Nephron (organoid): ENCODE results near the gene JARID2.

ENCODE experiments used
- H3K27ac Mint-ChIP-seq, 3 experiments: 2 replicates each; pipeline ENCODE4 v1.8.0; 2020; ENCODE audit warnings: mixed read lengths in 3 of 3, mild to moderate bottlenecking in 2 of 3, moderate library complexity in 1 of 3
- H3K27me3 Mint-ChIP-seq: 2 replicates; pipeline ENCODE4 v1.8.0; 2021; ENCODE audit warnings: low read depth, mild to moderate bottlenecking, moderate library complexity, mixed read lengths
- H3K36me3 Mint-ChIP-seq: 2 replicates; pipeline ENCODE4 v1.8.0; 2020; ENCODE audit warnings: low read depth, mixed read lengths
- H3K4me1 Mint-ChIP-seq: 2 replicates; pipeline ENCODE4 v1.8.0; 2020; ENCODE audit warnings: mixed read lengths
- H3K4me3 Mint-ChIP-seq, 3 experiments: 2 replicates each; pipeline ENCODE4 v1.8.0; 2020; ENCODE audit warnings: mild to moderate bottlenecking in 3 of 3, mixed read lengths in 3 of 3, moderate library complexity in 2 of 3
- H3K9me3 Mint-ChIP-seq: 2 replicates; pipeline ENCODE4 v1.8.0; 2020; ENCODE audit warnings: mixed read lengths
- CTCF ChIP-seq, 3 experiments: fragments of 200-600 bp; sonication (generic); IDR thresholded peaks; one replicate each; pipeline ENCODE4 v1.5.0; 2021; ENCODE audit warnings: antibody characterized with exemption in 3 of 3; ENCODE audit not compliant: unreplicated experiment in 3 of 3

Gene JARID2

GRCh38 chr6:15553031-15553430, 307.2 kb downstream of the JARID2 start:
- H3K9me3 Mint-ChIP-seq: no peaks in the 10 kb centered on the region
- no peaks in the 10 kb centered on the region for H3K36me3 Mint-ChIP-seq
- no peaks in the 10 kb centered on the region for H3K27me3 Mint-ChIP-seq
- no peak overlapping the region for H3K4me3 Mint-ChIP-seq
- peaks cover 23% of the 10 kb centered on the region for H3K4me1 Mint-ChIP-seq
- peak overlapping the region; percentile 14 to 49 (median 25) for H3K27ac Mint-ChIP-seq
- TF ChIP-seq CTCF (IDR thresholded peaks at IDR 0.05; ENCODE audit: unreplicated experiment in 3 of 3): no peak

- H3K9me3 Mint-ChIP-seq: no peaks in the 10 kb centered on the region
- H3K36me3 Mint-ChIP-seq: no peaks in the 10 kb centered on the region
- H3K27me3 Mint-ChIP-seq: no peaks in the 10 kb centered on the region
- no peak for TF ChIP-seq CTCF (IDR thresholded peaks at IDR 0.05; ENCODE audit: unreplicated experiment in 3 of 3)
- H3K4me3 Mint-ChIP-seq: no peak overlapping the region
- H3K27ac Mint-ChIP-seq: peak overlapping the region in 1 of 3 experiments; percentile 52
- H3K4me1 Mint-ChIP-seq: peaks cover 18% of the 10 kb centered on the region
These were observed 307.9 kb downstream of the JARID2 start for GRCh38 chr6:15553736-15554294.

GRCh38 chr6:15554728-15555100, 308.8 kb downstream of the JARID2 start:
- TF ChIP-seq CTCF (IDR thresholded peaks at IDR 0.05; ENCODE audit: unreplicated experiment in 3 of 3): no peak

GRCh38 chr6:15555101-15556038, 309.5 kb downstream of the JARID2 start:
- no peak overlapping the region for H3K27ac Mint-ChIP-seq
- H3K4me3 Mint-ChIP-seq: no peak overlapping the region
- H3K4me1 Mint-ChIP-seq: peaks cover 13% of the 10 kb centered on the region
- no peak for TF ChIP-seq CTCF (IDR thresholded peaks at IDR 0.05; ENCODE audit: unreplicated experiment in 3 of 3)
- H3K36me3 Mint-ChIP-seq: no peaks in the 10 kb centered on the region
- no peaks in the 10 kb centered on the region for H3K9me3 Mint-ChIP-seq
- no peaks in the 10 kb centered on the region for H3K27me3 Mint-ChIP-seq

More at GRCh38 chr6:15554728-15555100, 308.8 kb downstream of the JARID2 start:
- Mint-ChIP-seq H3K27ac (no peak overlapping the region), H3K4me3 (no peak overlapping the region), H3K36me3 (no peaks in the 10 kb centered on the region), H3K4me1 (peaks cover 15% of the 10 kb centered on the region), H3K9me3 (no peaks in the 10 kb centered on the region), H3K27me3 (no peaks in the 10 kb centered on the region)

- no peaks in the 10 kb centered on the region for H3K36me3 Mint-ChIP-seq
- no peaks in the 10 kb centered on the region for H3K9me3 Mint-ChIP-seq
- H3K27me3 Mint-ChIP-seq: no peaks in the 10 kb centered on the region
- H3K27ac Mint-ChIP-seq: no peak overlapping the region
- H3K4me1 Mint-ChIP-seq: peaks cover 4% of the 10 kb centered on the region
- TF ChIP-seq CTCF (IDR thresholded peaks at IDR 0.05; ENCODE audit: unreplicated experiment in 3 of 3): no peak
- H3K4me3 Mint-ChIP-seq: no peak overlapping the region
These were observed 310.8 kb downstream of the JARID2 start for GRCh38 chr6:15556711-15557110.
